Epithelial cell of proximal tubule (primary cell): ENCODE data around the gene AGPAT1. TPM values are rescaled to one million over a fixed set of nuclear protein-coding genes. Genes with fewer than 3 reads are reported as not detected.
A peak's percentile ranks its signal among the peaks of the same experiment; 100 is the strongest.

Experiments
- DNase-seq: peaks from one replicate; pipeline ENCODE4 v3.0.0-alpha.2; 2011; ENCODE audit warnings: low read depth
- H3K4me3 ChIP-seq: 2 replicates; pipeline ENCODE4 v1.5.1; 2011; ENCODE audit warnings: low read depth, mild to moderate bottlenecking, low read length
- total RNA-seq: library from RNA; depleted of rRNA; stranded (reverse); fragments of >200 nt; gene quantifications from 2 replicates; pipeline ENCODE4 v1.2.3, GENCODE V29; 2015
- TF ChIP-seq, protein P1 (sequence below): conservative IDR thresholded peaks from 2 replicates; pipeline ENCODE4 v1.5.1; 2012; ENCODE audit warnings: low read depth, mild to moderate bottlenecking, low read length

Gene AGPAT1, protein sequence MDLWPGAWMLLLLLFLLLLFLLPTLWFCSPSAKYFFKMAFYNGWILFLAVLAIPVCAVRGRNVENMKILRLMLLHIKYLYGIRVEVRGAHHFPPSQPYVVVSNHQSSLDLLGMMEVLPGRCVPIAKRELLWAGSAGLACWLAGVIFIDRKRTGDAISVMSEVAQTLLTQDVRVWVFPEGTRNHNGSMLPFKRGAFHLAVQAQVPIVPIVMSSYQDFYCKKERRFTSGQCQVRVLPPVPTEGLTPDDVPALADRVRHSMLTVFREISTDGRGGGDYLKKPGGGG
- 57.1 and 72.2 TPM in 2 replicates for total RNA-seq

DNA sequence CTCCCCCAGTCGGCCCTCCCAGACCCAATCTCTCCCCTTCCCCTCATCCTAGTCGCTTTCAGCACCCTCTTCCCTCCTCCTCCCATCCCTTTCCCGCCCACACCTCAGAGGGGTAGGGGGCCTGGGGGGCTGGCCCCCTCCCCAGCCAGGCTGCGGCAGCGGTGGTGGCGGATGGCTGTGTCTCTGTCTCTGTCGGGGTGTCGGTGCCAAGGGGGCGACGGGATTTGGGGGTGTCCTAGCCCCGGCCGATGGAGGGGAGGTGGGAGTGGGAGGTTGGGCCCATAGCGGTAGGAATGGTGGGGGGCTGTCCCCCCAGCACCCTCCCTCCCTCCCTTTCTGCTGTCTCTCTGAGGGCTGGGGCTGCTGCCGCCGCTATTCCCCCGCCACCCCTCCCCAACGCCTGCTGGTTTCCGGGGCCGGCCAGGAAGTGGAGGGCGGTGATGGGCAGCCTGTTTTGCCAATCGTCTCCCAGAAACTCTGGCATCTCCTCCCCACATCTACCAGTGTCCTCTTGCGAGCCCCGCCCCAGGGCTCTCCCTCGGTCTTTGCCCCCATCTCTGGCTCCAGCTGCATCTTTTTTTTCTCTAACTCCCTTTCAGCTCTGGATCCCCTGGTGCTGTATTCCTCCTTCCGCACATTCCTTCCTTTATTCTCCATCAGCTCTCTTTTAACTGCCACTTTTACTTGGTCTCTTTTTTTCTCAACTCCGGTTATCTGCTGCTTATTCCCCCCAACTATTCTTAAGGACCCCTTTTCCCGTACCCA, at the start of gene AGPAT1:
Gene AGPAT1, minus strand, starts transcription at position 374 of the 765 bp plus-strand sequence. CDS start 4,588 bp downstream, outside the sequence.
- peak within 1 kb of the TSS; percentile 99 for H3K4me3 ChIP-seq
- DNase-seq = no peak
- TF ChIP-seq, protein P1, sequence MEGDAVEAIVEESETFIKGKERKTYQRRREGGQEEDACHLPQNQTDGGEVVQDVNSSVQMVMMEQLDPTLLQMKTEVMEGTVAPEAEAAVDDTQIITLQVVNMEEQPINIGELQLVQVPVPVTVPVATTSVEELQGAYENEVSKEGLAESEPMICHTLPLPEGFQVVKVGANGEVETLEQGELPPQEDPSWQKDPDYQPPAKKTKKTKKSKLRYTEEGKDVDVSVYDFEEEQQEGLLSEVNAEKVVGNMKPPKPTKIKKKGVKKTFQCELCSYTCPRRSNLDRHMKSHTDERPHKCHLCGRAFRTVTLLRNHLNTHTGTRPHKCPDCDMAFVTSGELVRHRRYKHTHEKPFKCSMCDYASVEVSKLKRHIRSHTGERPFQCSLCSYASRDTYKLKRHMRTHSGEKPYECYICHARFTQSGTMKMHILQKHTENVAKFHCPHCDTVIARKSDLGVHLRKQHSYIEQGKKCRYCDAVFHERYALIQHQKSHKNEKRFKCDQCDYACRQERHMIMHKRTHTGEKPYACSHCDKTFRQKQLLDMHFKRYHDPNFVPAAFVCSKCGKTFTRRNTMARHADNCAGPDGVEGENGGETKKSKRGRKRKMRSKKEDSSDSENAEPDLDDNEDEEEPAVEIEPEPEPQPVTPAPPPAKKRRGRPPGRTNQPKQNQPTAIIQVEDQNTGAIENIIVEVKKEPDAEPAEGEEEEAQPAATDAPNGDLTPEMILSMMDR = no peak

DNA sequence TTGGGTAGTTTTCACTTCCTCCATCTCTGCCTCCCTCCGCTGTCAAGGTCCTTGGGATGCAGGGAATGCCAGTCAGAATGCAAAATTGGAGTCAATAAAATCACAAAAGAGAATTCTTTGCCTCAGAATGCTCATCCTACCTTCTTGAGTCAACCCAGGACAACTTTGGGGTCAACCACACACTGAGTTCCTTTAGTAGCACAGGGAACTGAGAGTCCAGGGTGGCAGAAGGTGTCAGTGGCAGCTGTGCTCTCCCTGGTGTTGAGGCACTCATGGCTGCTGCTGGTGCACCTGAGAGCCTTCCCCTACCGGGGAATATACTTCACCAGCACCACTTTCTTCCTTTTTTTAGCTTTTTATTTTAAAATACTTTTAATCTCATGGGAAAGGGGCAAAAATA, 48.8 kb upstream of the AGPAT1 start:
- DNase-seq = no peak
- TF ChIP-seq, protein P1 = no peak
- H3K4me3 ChIP-seq = no peak overlapping the region

DNA sequence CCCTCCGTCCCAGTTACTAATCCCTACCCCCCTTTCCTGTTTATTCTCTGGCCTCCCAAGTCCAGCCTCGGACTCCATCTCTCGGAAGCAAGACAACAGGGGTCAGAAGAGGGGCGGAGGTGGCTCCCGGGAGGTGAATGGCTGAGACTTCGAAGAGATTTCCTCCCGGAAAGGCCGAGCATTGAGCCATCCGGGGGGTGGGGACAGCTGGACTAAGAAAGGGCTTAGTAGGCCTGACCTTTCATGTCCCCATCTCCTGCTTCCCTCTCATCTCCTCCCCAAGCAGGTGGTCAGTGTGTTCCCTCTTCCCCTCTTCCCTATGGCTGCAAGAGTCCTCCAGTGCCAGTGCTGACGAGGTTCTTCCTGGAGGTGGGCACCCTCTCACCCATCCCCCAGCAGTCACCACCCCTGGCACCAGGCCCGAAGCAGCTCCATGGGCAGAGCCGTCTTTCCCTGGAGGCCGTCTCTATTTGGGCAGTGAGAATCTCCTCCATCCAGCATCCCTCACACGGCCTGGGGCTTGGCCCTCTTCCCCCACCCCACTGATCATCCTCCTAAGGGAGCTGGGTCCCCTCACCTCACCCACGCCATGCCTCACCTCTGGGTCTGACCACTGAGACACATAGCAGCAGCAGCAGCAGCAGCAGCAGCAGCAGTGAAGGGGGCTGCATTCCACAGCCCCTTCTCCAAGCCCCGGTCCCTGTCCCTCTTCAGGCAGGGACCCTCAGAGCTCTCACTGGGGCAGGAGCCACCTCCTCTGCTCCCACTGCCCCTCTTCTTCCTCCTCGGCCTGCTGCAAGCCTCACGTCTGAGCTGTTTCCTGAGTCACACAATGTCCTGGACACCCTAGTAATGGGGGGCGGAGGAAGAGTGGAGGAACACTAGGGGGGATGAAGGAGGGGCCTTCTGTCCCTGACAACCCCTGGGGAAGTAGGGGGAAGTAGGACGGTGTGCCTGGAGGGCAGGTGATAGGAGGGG, 47.7 kb upstream of the AGPAT1 start, which contains the start of gene NOTCH4:
Gene NOTCH4, minus strand, starts transcription at position 810 of the 978 bp plus-strand sequence. Its CDS starts 139 bp downstream, at position 671.
- TF ChIP-seq, protein P1 = no peak
- DNase-seq = no peak
- H3K4me3 ChIP-seq = no peak within 1 kb of the TSS

DNA sequence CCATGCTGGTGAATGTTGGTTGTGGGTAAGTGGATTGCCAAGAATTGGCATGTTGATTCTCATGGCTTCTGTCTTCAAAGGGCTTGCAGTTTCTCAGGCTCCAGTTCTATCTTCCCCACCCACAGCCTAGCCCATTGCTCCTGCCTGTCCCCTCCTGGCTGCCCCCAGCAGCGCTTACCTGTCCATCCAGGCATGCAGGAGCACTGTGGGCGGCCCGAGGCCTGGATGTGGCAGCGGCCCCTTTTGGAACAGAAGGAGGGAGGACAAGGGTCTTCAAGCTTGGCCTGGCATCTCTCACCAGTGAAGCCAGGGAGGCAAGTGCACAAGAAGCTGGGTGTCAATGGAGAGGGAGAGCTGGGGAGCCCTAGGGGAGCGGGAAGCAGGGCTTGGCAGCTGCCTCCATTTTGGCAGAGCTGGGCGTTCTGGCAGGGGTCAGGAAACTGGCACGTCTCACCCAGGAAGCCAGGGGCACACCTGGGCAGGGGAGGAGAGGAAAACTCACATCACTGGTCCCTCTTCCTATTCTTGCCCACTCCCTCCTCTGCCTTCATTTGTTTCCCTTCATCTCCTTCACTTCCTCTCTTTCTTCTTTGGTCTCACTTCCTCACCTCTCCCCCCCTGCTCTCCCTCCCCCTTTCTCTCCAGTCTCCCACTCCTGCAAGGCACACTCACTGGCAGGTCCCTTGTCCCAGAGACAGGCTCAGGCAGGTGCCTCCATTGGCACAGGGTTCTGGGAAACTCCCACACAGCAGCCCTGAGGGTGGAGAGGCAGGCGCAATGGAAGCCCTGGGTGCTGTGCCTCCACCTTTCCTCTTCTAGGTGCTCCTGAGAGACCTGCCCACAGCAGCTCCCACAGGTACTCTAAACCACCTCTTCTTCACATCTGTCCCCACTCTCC, 46.7 kb upstream of the AGPAT1 start:
- no peak for DNase-seq

DNA sequence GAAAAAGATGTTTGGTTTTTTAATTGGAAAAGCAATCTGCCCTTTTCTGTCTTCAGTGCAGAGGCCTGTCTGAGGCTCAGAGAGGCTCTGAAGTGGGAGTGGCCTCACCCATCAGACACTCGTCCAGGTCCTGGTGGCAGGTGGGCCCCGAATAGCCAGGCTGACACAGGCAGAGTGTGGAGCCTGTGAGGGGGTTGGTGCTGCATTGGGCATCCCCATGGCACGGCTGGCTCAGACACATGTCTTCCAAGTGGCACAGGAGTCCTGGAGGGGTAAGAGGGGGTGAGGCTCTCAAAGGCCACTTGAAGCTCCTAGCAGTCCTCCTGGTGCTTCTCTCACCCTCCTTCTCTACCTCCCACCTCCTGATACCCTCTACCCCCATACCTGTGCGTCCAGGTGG, 44.1 kb upstream of the AGPAT1 start:
- DNase-seq = no peak
- H3K4me3 ChIP-seq = no peak overlapping the region
- TF ChIP-seq, protein P1 = no peak

More for the DNA sequence above, 46.7 kb upstream of the AGPAT1 start:
- TF ChIP-seq, protein P1 = no peak
- H3K4me3 ChIP-seq = no peak overlapping the region

DNA sequence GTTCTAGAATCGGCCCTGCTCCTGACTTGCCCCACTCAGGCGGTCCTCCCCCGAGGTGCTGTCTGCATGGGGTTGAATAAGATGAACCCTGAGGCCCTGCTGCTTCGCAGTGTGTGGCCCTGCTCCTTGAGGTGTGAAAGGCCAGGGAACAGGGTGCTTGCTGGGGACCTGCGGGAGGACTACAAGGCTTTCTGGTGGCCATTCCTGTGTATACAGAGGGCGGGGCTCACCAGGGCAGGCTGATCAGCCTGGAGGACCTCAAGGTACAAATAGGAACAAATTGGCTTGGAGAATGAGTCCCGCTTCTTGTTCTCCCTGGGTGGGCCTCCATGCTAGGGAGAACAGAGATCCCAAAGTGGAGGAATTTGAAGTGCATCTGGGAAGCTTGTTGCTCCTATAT, 42.3 kb upstream of the AGPAT1 start:
- no peak for DNase-seq
- TF ChIP-seq, protein P1 = no peak
- H3K4me3 ChIP-seq = no peak overlapping the region
